MM.1S (cell line): ENCODE data around the gene MTFR1L.

Experiments used
- DNase-seq: peaks from one replicate; pipeline ENCODE4 v3.0.0-alpha.2; 2015
- H2AFZ ChIP-seq: fragments of 300-600 bp; sonication (generic); 2 replicates; pipeline ENCODE4 v1.6.0; 2016; ENCODE audit warnings: antibody characterized with exemption, low read length
- H3F3A ChIP-seq: fragments of 300-600 bp; sonication (generic); 2 replicates; pipeline ENCODE4 v1.6.1; 2016; ENCODE audit warnings: mild to moderate bottlenecking, antibody characterized with exemption, low read length, moderate library complexity, mixed read lengths; ENCODE audit not compliant: insufficient read depth
- H3K27ac ChIP-seq: fragments of 300-600 bp; sonication (generic); 2 replicates; pipeline ENCODE4 v1.5.1; 2016; ENCODE audit warnings: mild to moderate bottlenecking, low read length
- H3K27me3 ChIP-seq: fragments of 300-600 bp; sonication (generic); replicated peaks from 2 replicates; pipeline ENCODE4 v1.6.0; 2016; ENCODE audit warnings: low read length; ENCODE audit not compliant: insufficient read depth
- H3K36me3 ChIP-seq: fragments of 300-600 bp; sonication (generic); replicated peaks from 2 replicates; pipeline ENCODE4 v1.6.1; 2016; ENCODE audit warnings: mild to moderate bottlenecking, low read length, mixed read lengths; ENCODE audit not compliant: insufficient read depth
- H3K4me1 ChIP-seq: fragments of 300-600 bp; sonication (generic); 2 replicates; pipeline ENCODE4 v1.6.1; 2016; ENCODE audit warnings: low read length, mixed read lengths
- H3K4me2 ChIP-seq: fragments of 300-600 bp; sonication (generic); 2 replicates; pipeline ENCODE4 v1.6.0; 2016; ENCODE audit warnings: low read depth, low read length
- H3K4me3 ChIP-seq: fragments of 300-600 bp; sonication (generic); 2 replicates; pipeline ENCODE4 v1.5.1; 2016; ENCODE audit warnings: low read length, mixed read lengths
- H3K79me2 ChIP-seq: fragments of 300-600 bp; sonication (generic); 2 replicates; pipeline ENCODE4 v1.6.1; 2016; ENCODE audit warnings: mixed run types, low read length, mixed read lengths
- H3K9ac ChIP-seq: fragments of 300-600 bp; sonication (generic); 2 replicates; pipeline ENCODE4 v1.6.1; 2016; ENCODE audit warnings: low read length, mixed read lengths
- H3K9me2 ChIP-seq: fragments of 300-600 bp; sonication (generic); replicated peaks from 2 replicates; pipeline ENCODE4 v1.6.1; 2016; ENCODE audit warnings: mild to moderate bottlenecking, low read length, mixed read lengths; ENCODE audit not compliant: insufficient read depth
- H3K9me3 ChIP-seq: fragments of 300-600 bp; sonication (generic); replicated peaks from 2 replicates; pipeline ENCODE4 v1.6.1; 2016; ENCODE audit warnings: mild to moderate bottlenecking, low read length, mixed read lengths; ENCODE audit not compliant: insufficient read depth
- H4K20me1 ChIP-seq: fragments of 300-600 bp; sonication (generic); 2 replicates; pipeline ENCODE4 v1.6.1; 2016; ENCODE audit warnings: mild to moderate bottlenecking, low read length, moderate library complexity, mixed read lengths; ENCODE audit not compliant: insufficient read depth
- EZH2 ChIP-seq: fragments of 300-600 bp; sonication (generic); optimal IDR thresholded peaks from 2 replicates; pipeline ENCODE3; 2017; ENCODE audit warnings: low read depth, mild to moderate bottlenecking, antibody characterized with exemption, low read length, mixed read lengths
- EZH2phosphoT487 ChIP-seq: fragments of 300-600 bp; sonication (generic); IDR thresholded peaks from 2 replicates; pipeline ENCODE4 v1.6.1; 2018; ENCODE audit warnings: antibody characterized with exemption, low read length
- TF ChIP-seq, protein P1 (sequence below): fragments of 300-600 bp; sonication (generic); IDR thresholded peaks from 2 replicates; pipeline ENCODE4 v1.5.1; 2016; ENCODE audit warnings: antibody characterized with exemption, low read length, mixed read lengths

Gene MTFR1L

GRCh38 chr1:25804244-25804963 is 15.3 kb upstream of the MTFR1L start:
- Histone ChIP-seq H3K4me3 (no peak overlapping the region), H3K27ac (no peak overlapping the region), H3K9me2 (no peaks in the 10 kb centered on the region), H3K27me3 (no peaks in the 10 kb centered on the region), H3F3A (no peaks in the 10 kb centered on the region; the same call in 1 of the 2 replicates), H2AFZ (no peak overlapping the region), H3K4me2 (no peak overlapping the region), H3K79me2 (no peaks in the 10 kb centered on the region), H3K9ac (no peak overlapping the region), H3K36me3 (no peaks in the 10 kb centered on the region), H3K9me3 (no peaks in the 10 kb centered on the region), H3K4me1 (peaks cover 15% of the 10 kb centered on the region), H4K20me1 (no peaks in the 10 kb centered on the region)
- TF ChIP-seq, protein P1, sequence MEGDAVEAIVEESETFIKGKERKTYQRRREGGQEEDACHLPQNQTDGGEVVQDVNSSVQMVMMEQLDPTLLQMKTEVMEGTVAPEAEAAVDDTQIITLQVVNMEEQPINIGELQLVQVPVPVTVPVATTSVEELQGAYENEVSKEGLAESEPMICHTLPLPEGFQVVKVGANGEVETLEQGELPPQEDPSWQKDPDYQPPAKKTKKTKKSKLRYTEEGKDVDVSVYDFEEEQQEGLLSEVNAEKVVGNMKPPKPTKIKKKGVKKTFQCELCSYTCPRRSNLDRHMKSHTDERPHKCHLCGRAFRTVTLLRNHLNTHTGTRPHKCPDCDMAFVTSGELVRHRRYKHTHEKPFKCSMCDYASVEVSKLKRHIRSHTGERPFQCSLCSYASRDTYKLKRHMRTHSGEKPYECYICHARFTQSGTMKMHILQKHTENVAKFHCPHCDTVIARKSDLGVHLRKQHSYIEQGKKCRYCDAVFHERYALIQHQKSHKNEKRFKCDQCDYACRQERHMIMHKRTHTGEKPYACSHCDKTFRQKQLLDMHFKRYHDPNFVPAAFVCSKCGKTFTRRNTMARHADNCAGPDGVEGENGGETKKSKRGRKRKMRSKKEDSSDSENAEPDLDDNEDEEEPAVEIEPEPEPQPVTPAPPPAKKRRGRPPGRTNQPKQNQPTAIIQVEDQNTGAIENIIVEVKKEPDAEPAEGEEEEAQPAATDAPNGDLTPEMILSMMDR, result no peak
- TF ChIP-seq EZH2 (no peak), EZH2phosphoT487 (no peak)
- DNase-seq, result no peak

DNA sequence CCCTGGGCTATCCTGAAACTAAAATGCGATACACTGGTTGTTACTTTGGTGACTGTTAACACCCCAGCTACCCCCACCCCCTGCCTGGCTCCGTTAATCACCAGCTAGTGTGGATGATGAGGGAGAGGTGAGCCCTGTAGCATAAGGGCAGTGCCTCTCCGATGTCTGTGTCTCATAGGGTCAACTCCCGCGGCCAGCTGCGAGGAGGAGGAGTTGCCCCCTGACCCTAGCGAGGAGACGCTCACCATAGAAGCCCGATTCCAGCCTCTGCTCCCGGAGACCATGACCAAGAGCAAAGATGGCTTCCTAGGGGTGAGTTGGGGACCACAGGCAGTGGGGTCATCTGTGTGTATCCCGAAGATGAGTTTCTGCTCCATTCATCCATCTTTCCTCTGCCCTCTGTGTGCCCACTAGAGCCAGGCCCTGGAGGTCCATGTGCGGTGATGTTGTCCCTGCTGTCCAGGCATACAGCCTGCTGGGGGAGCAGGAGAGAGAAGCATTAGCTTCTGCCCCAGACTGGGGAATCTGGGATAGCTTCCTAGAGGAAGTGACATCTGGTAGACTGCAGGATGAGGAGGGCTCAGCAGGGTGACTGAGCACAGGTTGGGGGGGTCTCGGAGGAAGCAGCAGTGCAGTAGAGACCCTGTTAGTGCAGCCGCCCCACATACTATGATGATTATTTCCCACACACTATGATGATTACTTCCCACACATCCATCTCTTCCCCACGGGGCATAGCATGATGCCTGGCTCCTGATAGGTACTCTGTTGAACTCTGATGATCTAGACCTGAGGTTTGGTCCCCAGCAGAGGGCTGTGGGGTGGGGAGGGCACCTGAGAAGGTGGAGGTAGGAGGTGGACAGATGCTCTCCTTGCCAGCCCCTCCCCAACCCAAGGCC is 14.5 kb upstream of the MTFR1L start:
- H4K20me1 ChIP-seq, result no peaks in the 10 kb centered on the region
- peaks cover 15% of the 10 kb centered on the region for H3K4me1 ChIP-seq
- no peaks in the 10 kb centered on the region for H3K79me2 ChIP-seq
- H3K36me3 ChIP-seq, result no peaks in the 10 kb centered on the region
- no peak overlapping the region for H3K4me3 ChIP-seq
- H3K9me3 ChIP-seq, result no peaks in the 10 kb centered on the region
- H2AFZ ChIP-seq, result no peak overlapping the region
- no peaks in the 10 kb centered on the region for H3K27me3 ChIP-seq
- no peak overlapping the region for H3K9ac ChIP-seq
- TF ChIP-seq EZH2phosphoT487, result no peak
- no peak for TF ChIP-seq EZH2
- TF ChIP-seq, protein P1, result no peak
- no peak for DNase-seq
- no peak overlapping the region for H3K27ac ChIP-seq
- no peaks in the 10 kb centered on the region for H3K9me2 ChIP-seq
- H3K4me2 ChIP-seq, result no peak overlapping the region
- no peaks in the 10 kb centered on the region; the same call in 1 of the 2 replicates for H3F3A ChIP-seq

- no peak for DNase-seq
- Histone ChIP-seq H3K9me3 (no peaks in the 10 kb centered on the region), H3K4me2 (no peak overlapping the region), H3K4me1 (peaks cover 12% of the 10 kb centered on the region), H3K27ac (no peak overlapping the region), H3K9me2 (no peaks in the 10 kb centered on the region), H2AFZ (no peak overlapping the region), H3K79me2 (no peaks in the 10 kb centered on the region), H3K4me3 (no peak overlapping the region), H4K20me1 (no peaks in the 10 kb centered on the region), H3F3A (no peaks in the 10 kb centered on the region; the same call in 1 of the 2 replicates), H3K36me3 (no peaks in the 10 kb centered on the region), H3K27me3 (no peaks in the 10 kb centered on the region), H3K9ac (no peak overlapping the region)
- TF ChIP-seq EZH2phosphoT487 (no peak), EZH2 (no peak)
- TF ChIP-seq, protein P1, result no peak
These were observed 13.9 kb upstream of the MTFR1L start for GRCh38 chr1:25805863-25806225.
